Transverse colon (tissue), 4 donors: ENCODE results near the gene CDH13. TPM values are rescaled to one million over a fixed set of nuclear protein-coding genes. Genes with fewer than 3 reads are reported as not detected.

Experiments
- DNase-seq: peaks from one replicate; pipeline ENCODE4 v3.0.0-alpha.2; 2019
- H3K27ac ChIP-seq, 4 donors: fragments of 200-600 bp; sonication (generic); 2 replicates each; pipeline ENCODE4 v1.5.1; 2016 to 2018; ENCODE audit warnings: inconsistent platforms in 4 of 4
- H3K27me3 ChIP-seq: fragments of 200-600 bp; sonication (generic); 2 replicates; pipeline ENCODE4 v1.5.1; 2017; ENCODE audit warnings: inconsistent platforms
- H3K36me3 ChIP-seq, 4 donors: fragments of 200-600 bp; sonication (generic); 2 replicates each; pipeline ENCODE4 v1.5.1; 2017 to 2019; ENCODE audit warnings: inconsistent platforms in 4 of 4
- H3K4me1 ChIP-seq, 4 donors: fragments of 200-600 bp; sonication (generic); 2 replicates each; pipeline ENCODE4 v1.5.1; 2017 to 2020; ENCODE audit warnings: inconsistent platforms in 4 of 4
- H3K4me3 ChIP-seq, 4 donors: fragments of 200-600 bp; sonication (generic); 1 replicate in 1 of 4; 2 replicates in 3 of 4; pipeline versions ENCODE4 v1.5.1 to v1.6.1; 2017 to 2019; ENCODE audit warnings: inconsistent platforms in 4 of 4
- H3K9me3 ChIP-seq, 2 donors: fragments of 200-600 bp; sonication (generic); 2 replicates each; pipeline ENCODE4 v1.5.1; 2017 to 2019; ENCODE audit warnings: inconsistent platforms in 2 of 2
- CTCF ChIP-seq, 5 experiments: fragments of 200-600 bp in 3 of 5; fragments of 450-650 bp in 2 of 5; sonication (generic) in 3 of 5; IDR thresholded peaks; 1 replicate in 2 of 5; 2 replicates in 3 of 5; pipeline ENCODE4 v1.5.1; 2016 to 2017; ENCODE audit warnings: antibody characterized with exemption in 5 of 5, inconsistent platforms in 3 of 5, mild to moderate bottlenecking in 2 of 5, moderate library complexity in 1 of 5
- EP300 ChIP-seq: sonication (generic); formaldehyde crosslinking; IDR thresholded peaks from one replicate; pipeline ENCODE4 v1.6.1; 2017; ENCODE audit warnings: antibody characterized with exemption, low read depth
- POLR2A ChIP-seq: fragments of 450-650 bp; IDR thresholded peaks from one replicate; pipeline ENCODE4 v1.6.1; 2016; ENCODE audit warnings: antibody characterized with exemption, mild to moderate bottlenecking, moderate library complexity
- POLR2AphosphoS5 ChIP-seq, 3 donors: sonication (generic); formaldehyde crosslinking; IDR thresholded peaks; one replicate each; pipeline ENCODE4 v1.6.1; 2016; ENCODE audit warnings: antibody characterized with exemption in 3 of 3
- WGBS, 2 donors: methylation state at CpG; one replicate each; pipeline ENCODE4 v1.1.5; 2018; ENCODE audit warnings: low coverage in 1 of 2; 5-methylcytosine and 5-hydroxymethylcytosine counted together
- in situ Hi-C, 4 donors: fragments of 200-750 bp; cut with MboI; loops; one replicate each; pipeline versions ENCODE4 v1.15.0 to v1.15.1; 2017; ENCODE audit warnings: low sequenced_read_pairs in 3 of 4, low pct_ligation_motif_present in 1 of 4, low pct_unique_long_range_greater_than_20kb in 1 of 4
- intact Hi-C: fragments of 100-400 bp; cut with DNase I; formaldehyde crosslinking; loops from one replicate; pipeline ENCODE4 v1.15.1; 2023; ENCODE audit warnings: low total_unique reads
- total RNA-seq, 4 donors: library from RNA; depleted of rRNA; stranded (reverse); fragments of >200 nt; gene quantifications; one replicate each; pipeline ENCODE4 v1.1.0, GENCODE V29; 2016

Gene CDH13
- total RNA-seq, 4 donors from 2014 or later = 3.8 to 28.1 (median 5.8) TPM

- Histone ChIP-seq H3K27ac (no peak overlapping the region), H3K27me3 (no peaks in the 10 kb centered on the region), H3K4me3 (no peak overlapping the region), H3K4me1 (no peaks in the 10 kb centered on the region), H3K9me3 (no peaks in the 10 kb centered on the region), H3K36me3 (no peaks in the 10 kb centered on the region)
- in situ Hi-C loops = no loop called here
- no peak for DNase-seq
- intact Hi-C loops = no loop called here
- TF ChIP-seq EP300 (no peak), CTCF (IDR thresholded peaks at IDR 0.05) (no peak), POLR2AphosphoS5 (IDR thresholded peaks at IDR 0.05) (no peak), POLR2A (no peak)
- 46 to 57% methylated on average over 1 to 2 of the region's 2 CpGs for WGBS, 2 donors
Measured at GRCh38 chr16:83453977-83454376, 827.2 kb downstream of the CDH13 start.

GRCh38 chr16:83455716-83456115 lies 828.9 kb downstream of the CDH13 start:
- intact Hi-C loops (no loop called here), in situ Hi-C loops (no loop called here)
- no peak overlapping the region for H3K27ac ChIP-seq
- H3K27me3 ChIP-seq = no peaks in the 10 kb centered on the region
- DNase-seq = no peak
- no peak overlapping the region for H3K4me3 ChIP-seq
- TF ChIP-seq POLR2A = no peak
- no peak for TF ChIP-seq CTCF (IDR thresholded peaks at IDR 0.05)
- no peak for TF ChIP-seq POLR2AphosphoS5 (IDR thresholded peaks at IDR 0.05)
- TF ChIP-seq EP300 = no peak
- WGBS, 2 donors = 66 to 78% methylated on average over 4 to 6 of the region's 6 CpGs
- H3K9me3 ChIP-seq = no peaks in the 10 kb centered on the region
- H3K36me3 ChIP-seq = no peaks in the 10 kb centered on the region
- no peaks in the 10 kb centered on the region for H3K4me1 ChIP-seq

- 84 to 100% methylated on average over 2 to 8 of the region's 8 CpGs for WGBS, 2 donors
- Histone ChIP-seq H3K27ac (no peak overlapping the region), H3K36me3 (no peaks in the 10 kb centered on the region), H3K27me3 (no peaks in the 10 kb centered on the region), H3K9me3 (no peaks in the 10 kb centered on the region), H3K4me3 (no peak overlapping the region), H3K4me1 (no peaks in the 10 kb centered on the region)
- TF ChIP-seq CTCF (IDR thresholded peaks at IDR 0.05) (no peak), EP300 (no peak), POLR2AphosphoS5 (IDR thresholded peaks at IDR 0.05) (no peak), POLR2A (no peak)
- intact Hi-C loops = no loop called here
- in situ Hi-C loops = no loop called here
- DNase-seq = no peak
Measured at GRCh38 chr16:83456934-83457333, 830.2 kb downstream of the CDH13 start.

- DNase-seq = no peak
- in situ Hi-C loops = no loop called here
- TF ChIP-seq CTCF (IDR thresholded peaks at IDR 0.05) (no peak), EP300 (no peak), POLR2A (no peak)
- Histone ChIP-seq H3K36me3 (no peaks in the 10 kb centered on the region), H3K27ac (no peak overlapping the region), H3K27me3 (no peaks in the 10 kb centered on the region), H3K9me3 (no peaks in the 10 kb centered on the region), H3K4me3 (no peak overlapping the region), H3K4me1 (no peaks in the 10 kb centered on the region)
- intact Hi-C loops = no loop called here
- 46 to 60% methylated on average over 4 of the region's 4 CpGs for WGBS, 2 donors
Measured at GRCh38 chr16:83458612-83459011, 831.8 kb downstream of the CDH13 start.
